GM19463 (cell line): Measurements from ENCODE around the gene POMGNT1.
A peak's percentile ranks its signal among the peaks of the same experiment; 100 is the strongest.

Source experiments
- ATAC-seq: cut with Tn5 transposase; IDR thresholded peaks from one replicate; pipeline ENCODE4 v1.9.1; 2021; ENCODE audit warnings: mild to moderate bottlenecking, moderate library complexity; ENCODE audit not compliant: unreplicated experiment

POMGNT1 gene

GRCh38 chr1:46183926-46184557, 14.2 kb downstream of the POMGNT1 start:
- no peak for ATAC-seq

DNA sequence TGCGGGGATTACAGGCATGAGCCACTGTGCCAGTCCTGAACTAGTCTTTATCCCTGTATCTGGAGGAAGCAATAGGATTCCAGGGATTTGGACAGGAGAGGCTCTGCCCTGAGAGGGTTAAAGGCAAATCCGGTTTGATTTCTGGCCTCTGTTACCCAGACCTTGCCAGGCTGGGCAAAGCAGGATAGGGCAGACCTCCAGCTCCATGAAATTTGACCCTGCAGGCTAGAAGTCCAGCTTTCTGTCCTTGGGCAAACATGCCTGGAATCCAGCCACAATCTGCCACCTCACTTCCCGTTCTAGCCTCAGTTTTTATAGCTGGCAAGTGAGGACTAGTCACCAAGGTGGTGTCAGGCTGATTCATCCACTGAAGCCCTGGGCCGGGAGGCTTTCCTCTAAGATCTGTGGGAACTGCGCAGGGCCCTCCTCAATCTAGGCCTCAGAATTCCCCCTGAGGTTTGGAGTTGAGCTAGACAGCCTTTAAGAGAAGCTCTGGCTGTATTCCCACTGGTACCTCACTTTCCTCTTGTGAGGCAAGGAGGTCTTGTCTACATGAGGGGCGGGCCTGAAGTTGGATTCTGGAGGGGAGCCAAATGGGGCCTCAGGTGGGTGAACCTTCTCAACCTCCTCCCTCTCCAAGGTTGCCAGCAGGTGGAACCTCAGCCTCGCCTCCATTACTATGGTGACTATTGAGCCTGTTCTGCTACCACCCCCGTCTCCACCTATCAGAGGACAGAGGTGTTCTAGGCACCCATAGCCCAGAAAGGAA, 15.0 kb downstream of the POMGNT1 start:
- no peak for ATAC-seq

- ATAC-seq = no peak
Observed at GRCh38 chr1:46181343-46182260, 16.6 kb downstream of the POMGNT1 start.

DNA sequence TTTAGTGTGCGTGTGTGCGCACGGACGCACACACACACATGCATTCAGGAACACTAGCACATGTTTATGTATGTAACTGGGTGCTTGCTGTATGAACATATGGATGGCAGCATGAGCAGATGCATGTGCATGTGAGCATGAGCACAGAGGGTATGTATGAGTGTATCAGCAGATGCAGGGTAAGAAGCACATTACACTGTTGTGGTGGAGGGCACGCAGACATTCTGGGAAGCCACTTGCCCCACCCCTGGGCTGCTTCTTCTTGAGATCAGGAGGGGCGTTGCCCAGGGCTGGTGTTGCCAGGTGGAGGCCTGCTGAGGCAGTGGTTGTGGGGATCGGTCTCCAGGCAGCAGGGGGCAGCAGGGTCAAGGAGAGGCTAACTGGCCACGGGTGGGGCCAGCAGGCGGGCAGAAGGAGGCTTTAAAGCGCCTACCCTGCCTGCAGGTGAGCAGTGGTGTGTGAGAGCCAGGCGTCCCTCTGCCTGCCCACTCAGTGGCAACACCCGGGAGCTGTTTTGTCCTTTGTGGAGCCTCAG, 18.1 kb downstream of the POMGNT1 start:
- ATAC-seq = no peak

DNA sequence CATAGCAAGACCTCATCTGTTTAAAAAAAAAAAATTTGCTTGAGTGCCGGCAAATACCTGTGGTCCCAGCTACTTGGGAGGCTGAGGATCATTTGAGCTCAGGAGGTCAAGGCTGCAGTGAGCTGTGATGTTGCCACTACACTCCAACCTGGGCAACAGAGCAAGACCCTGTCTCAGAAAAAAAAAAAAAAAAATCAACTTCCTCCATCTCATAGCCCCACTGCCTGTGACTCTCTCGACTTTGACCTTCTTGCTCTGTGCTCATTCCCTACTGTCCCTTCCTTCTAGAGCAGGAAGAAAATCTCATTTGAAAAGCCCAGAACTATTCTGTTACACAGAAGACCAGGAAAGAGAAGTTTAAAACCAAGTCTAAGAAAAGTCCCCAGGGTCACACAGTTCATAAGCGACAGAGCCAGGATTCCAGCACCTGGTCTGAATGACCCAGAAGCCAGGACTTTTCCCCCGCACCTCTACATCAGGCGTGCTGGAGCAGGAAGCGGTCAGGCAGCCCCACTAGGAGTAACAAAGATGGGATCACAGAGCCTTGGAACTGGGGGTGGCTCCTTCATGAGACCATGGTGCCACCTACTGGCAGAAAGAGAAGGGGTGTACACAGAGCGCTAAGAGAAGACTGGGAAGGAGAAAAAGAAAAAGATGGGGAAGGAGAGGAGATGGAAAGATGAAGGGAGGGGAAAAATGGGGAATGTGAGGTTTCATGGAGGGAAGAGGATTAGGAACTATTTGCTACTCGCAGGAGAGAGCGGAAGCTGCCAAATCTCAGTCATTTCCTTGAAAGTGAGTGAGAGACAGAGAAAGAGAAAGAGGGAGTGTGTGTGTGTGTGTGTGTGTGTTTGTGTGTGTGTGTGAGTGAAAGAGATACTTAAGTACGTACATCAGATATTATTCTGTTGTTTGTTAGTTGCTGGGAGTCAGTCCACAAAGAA, 18.8 kb downstream of the POMGNT1 start:
- ATAC-seq = peak; percentile 42

GRCh38 chr1:46176211-46176865, 21.9 kb downstream of the POMGNT1 start, which contains the start of gene P3R3URF:
TSS of gene P3R3URF (minus strand) at chr1:46176488. CDS start at chr1:46176471, 17 bp downstream.
- ATAC-seq = no peak

DNA sequence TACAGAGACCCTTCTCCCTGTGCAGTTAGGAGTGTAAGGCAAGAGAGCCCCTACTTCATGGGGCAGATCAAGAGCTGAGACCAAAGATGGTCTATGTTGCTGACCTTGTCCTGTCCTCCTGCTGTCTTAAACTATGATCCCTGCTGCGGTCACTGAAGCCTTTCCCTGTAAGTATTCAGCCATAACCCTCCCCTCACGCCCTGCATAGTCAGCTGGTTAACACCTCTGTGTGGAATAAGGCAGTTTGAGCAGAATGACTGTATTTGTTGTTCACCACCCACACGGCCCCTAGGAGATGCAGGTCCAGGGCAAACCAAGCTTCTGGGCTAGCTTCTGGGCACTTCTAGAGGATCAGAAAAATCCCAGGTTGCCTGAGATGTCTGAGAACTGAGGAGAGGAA, 23.0 kb downstream of the POMGNT1 start:
- no peak for ATAC-seq

DNA sequence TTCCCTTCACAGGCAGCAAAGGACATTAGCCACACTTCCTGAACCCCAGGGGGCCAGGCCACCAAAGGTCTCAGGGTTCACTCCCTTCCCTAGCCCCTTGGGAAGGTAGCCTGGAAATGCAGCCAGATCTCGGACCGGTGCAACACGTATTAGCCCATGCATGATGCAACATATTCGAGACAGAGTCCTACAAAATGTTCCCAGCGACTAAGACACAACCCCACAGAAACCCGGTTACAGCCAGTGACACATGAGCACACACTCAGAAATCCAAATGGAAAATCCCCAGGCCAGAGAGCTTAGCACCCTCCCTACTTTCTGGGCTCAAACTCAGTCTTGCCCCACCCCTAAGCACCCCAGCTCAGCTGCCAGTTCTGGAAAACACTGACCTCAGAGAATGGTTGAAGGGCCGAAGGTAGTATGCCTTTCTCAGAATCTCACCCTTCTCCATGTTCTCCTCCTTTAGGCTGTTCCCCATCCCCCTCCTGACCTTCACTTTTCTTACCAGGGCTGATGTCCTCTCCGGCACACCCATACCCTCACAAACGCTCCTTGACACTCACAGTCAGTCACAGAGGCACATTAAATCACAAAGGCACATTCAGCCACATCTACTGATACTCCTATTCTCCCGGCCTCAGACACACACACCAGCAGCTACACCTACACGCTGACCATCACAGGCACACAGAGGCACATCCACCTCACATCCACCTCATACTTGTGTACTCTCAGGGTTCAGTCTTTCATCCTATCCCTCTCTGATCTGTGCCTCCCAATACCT, 23.6 kb downstream of the POMGNT1 start, which contains the start of gene TSPAN1:
TSS of gene TSPAN1 (plus strand) at position 640 of the 784 bp plus-strand sequence. CDS start 6,021 bp downstream, outside the sequence.
- no peak for ATAC-seq

- ATAC-seq = no peak
Observed at GRCh38 chr1:46173361-46173856, 24.8 kb downstream of the POMGNT1 start.

- ATAC-seq = no peak
Observed at GRCh38 chr1:46172321-46172720, 25.9 kb downstream of the POMGNT1 start.

DNA sequence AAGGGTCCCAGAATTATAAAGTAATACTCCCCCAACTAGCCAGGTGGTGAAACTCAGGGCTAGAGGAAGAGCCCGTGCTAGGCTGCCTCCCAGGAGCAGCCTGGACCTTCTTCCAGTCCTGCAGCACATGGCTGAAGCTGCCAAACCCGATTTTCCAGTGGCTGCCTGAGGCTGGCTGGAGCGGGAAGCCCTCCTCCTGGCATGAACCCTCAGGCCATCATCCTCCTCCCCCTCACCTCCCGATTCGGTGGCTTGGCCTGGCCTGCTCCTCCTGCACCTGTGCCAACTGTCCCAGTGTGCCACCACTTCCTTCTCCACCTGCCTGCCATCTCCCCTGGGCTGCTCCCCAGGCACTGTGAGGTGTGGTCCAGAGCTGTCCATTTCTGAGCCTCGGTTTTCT, 26.4 kb downstream of the POMGNT1 start:
- ATAC-seq = no peak

DNA sequence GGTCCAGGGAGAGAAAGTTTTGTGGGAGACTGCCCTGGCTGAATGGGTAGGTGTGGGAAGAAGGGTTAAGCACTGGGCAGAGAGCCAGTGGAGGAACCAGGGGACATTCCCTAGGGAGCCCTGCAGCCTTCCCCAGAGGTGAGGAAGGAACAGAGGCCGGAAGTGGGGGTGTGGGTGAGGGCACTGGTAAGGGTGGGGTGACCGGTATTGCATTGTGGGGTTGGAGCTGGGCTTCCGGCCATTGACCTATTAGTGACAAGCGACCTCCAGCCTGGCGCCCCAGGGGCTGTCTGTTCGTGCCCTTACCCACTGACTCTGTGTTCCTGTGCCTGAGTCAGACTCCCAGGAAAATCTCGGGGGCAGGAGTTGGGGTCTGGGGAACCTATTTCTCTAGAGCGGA, 26.9 kb downstream of the POMGNT1 start:
- no peak for ATAC-seq

- no peak for ATAC-seq
Observed at GRCh38 chr1:46169811-46170454, 28.3 kb downstream of the POMGNT1 start.

DNA sequence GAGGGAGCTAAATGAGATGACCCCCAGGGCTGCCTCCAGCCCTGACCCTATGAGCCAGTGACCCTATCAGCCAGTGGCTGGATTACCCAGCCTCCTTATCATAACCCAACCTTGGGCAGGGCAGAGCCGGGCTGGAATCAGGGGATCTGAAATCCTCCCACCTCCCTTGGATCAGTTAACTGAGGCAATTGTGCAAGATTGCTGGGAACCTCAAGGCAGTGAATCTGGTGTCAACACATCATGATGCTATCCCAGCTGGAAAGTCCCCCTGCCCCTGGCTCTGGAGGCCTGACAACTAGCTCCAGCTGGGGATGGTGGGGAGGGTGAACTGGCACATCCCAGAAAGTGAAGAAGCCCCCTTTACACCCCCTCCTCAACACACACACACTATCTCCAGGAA, 29.8 kb downstream of the POMGNT1 start:
- no peak for ATAC-seq

GRCh38 chr1:46166521-46167462, 31.4 kb downstream of the POMGNT1 start:
- ATAC-seq = no peak

DNA sequence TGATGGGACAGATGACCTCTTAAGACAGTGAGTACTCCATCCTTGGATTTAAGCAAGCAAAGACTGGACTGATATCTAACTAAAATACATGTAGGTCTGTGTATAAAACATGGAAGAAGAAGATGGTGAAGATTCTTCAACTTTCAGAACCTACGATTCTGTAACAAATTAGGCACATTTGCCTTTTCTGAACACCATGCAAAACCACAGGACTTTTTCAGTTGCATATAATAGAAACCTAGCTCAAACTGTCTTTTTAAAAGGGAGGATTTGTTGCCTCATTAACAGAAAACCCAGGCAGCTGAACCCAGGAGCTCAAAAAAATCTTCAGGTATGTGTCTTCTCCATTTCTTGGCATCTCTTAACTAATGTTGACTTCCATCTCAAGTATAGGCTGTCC, 38.0 kb downstream of the POMGNT1 start:
- no peak for ATAC-seq

- no peak for ATAC-seq
Observed at GRCh38 chr1:46159516-46159915, 38.7 kb downstream of the POMGNT1 start.
